Stimulated activated naive CD8-positive, alpha-beta T cell treated with anti-CD3 and anti-CD28 coated beads, Interleukin-15, amount 100 ng/mL, for 72 hours (primary cell): ENCODE results near the gene NOP9.

ENCODE experiments used
- ATAC-seq: fragments of 150-1000 bp; cut with Tn5 transposase; 2 replicates; pipeline ENCODE4 v1.10.0; 2021; ENCODE audit warnings: mild to moderate bottlenecking, moderate library complexity
- DNase-seq, 2 donors: peaks; one replicate each; pipeline ENCODE4 v3.0.0; 2021 to 2022
- H3K27ac Mint-ChIP-seq, 2 donors: one replicate each; pipeline ENCODE4 v1.8.0; 2022; ENCODE audit warnings: mild to moderate bottlenecking in 2 of 2, mixed read lengths in 2 of 2, moderate library complexity in 2 of 2
- H3K27me3 Mint-ChIP-seq: one replicate; pipeline ENCODE4 v1.8.0; 2022; ENCODE audit warnings: mixed read lengths
- H3K4me1 Mint-ChIP-seq: one replicate; pipeline ENCODE4 v1.8.0; 2022; ENCODE audit warnings: mild to moderate bottlenecking, mixed read lengths
- H3K4me3 Mint-ChIP-seq, 2 donors: one replicate each; pipeline ENCODE4 v1.8.0; 2022; ENCODE audit warnings: mild to moderate bottlenecking in 2 of 2, mixed read lengths in 2 of 2, moderate library complexity in 1 of 2
- H3K9me3 Mint-ChIP-seq, 2 donors: one replicate each; pipeline ENCODE4 v1.8.0; 2022; ENCODE audit warnings: mixed read lengths in 2 of 2

The NOP9 gene

GRCh38 chr14:24308342-24309124 lies 8.9 kb downstream of the NOP9 start:
- Mint-ChIP-seq H3K4me3 (no peak overlapping the region), H3K27ac (no peak overlapping the region), H3K27me3 (no peaks in the 10 kb centered on the region), H3K9me3 (no peaks in the 10 kb centered on the region), H3K4me1 (peaks cover 55% of the 10 kb centered on the region)
- ATAC-seq (no peak), DNase-seq (no peak)

- Mint-ChIP-seq H3K9me3 (no peaks in the 10 kb centered on the region), H3K27me3 (no peaks in the 10 kb centered on the region), H3K4me1 (peaks cover 67% of the 10 kb centered on the region), H3K4me3 (peak within 1 kb of the TSS; percentile 69 to 84), H3K27ac (peak within 1 kb of the TSS; percentile 3 to 73)
- DNase-seq (no peak), ATAC-seq (no peak)
Measured at GRCh38 chr14:24309538-24310264, 10.1 kb downstream of the NOP9 start, which contains the start of gene LTB4R2. LTB4R2 (plus strand) TSS chr14:24310140; CDS start chr14:24310665, 525 bp downstream.

GRCh38 chr14:24310265-24310645 lies 10.6 kb downstream of the NOP9 start:
- Mint-ChIP-seq H3K27ac (peak overlapping the region in 1 of 2 donors; percentile 68), H3K27me3 (no peaks in the 10 kb centered on the region), H3K4me3 (peak overlapping the region; percentile 69 to 84), H3K9me3 (no peaks in the 10 kb centered on the region), H3K4me1 (peaks cover 72% of the 10 kb centered on the region)
- DNase-seq (no peak), ATAC-seq (no peak)

- DNase-seq (peak; percentile 72 to 77), ATAC-seq (peak; percentile 88)
- peak within 1 kb of the TSS; percentile 55 to 81 for H3K27ac Mint-ChIP-seq
- no peaks in the 10 kb centered on the region for H3K9me3 Mint-ChIP-seq
- H3K4me1 Mint-ChIP-seq = peaks cover 79% of the 10 kb centered on the region
- H3K27me3 Mint-ChIP-seq = no peaks in the 10 kb centered on the region
- H3K4me3 Mint-ChIP-seq = peak within 1 kb of the TSS; percentile 69 to 84
Measured at GRCh38 chr14:24310646-24311604, 11.3 kb downstream of the NOP9 start, which contains the start of gene LTB4R. LTB4R (plus strand) TSS chr14:24311502; CDS start chr14:24315652, 4,150 bp downstream.

GRCh38 chr14:24311837-24312615 lies 12.4 kb downstream of the NOP9 start:
- DNase-seq (no peak), ATAC-seq (no peak)
- Mint-ChIP-seq H3K27me3 (no peaks in the 10 kb centered on the region), H3K27ac (peak overlapping the region; percentile 1 to 81), H3K4me3 (peak overlapping the region; percentile 69 to 84), H3K9me3 (no peaks in the 10 kb centered on the region), H3K4me1 (peaks cover 85% of the 10 kb centered on the region)

GRCh38 chr14:24312736-24313507 lies 13.3 kb downstream of the NOP9 start:
- Mint-ChIP-seq H3K4me3 (peak overlapping the region; percentile 69 to 84), H3K4me1 (peaks cover 85% of the 10 kb centered on the region), H3K27ac (peak overlapping the region in 1 of 2 donors; percentile 49), H3K27me3 (no peaks in the 10 kb centered on the region), H3K9me3 (no peaks in the 10 kb centered on the region)
- no peak for ATAC-seq
- peak in 1 of 2 donors; percentile 37 for DNase-seq

- H3K9me3 Mint-ChIP-seq = no peaks in the 10 kb centered on the region
- H3K4me3 Mint-ChIP-seq = peak overlapping the region; percentile 14 to 29
- ATAC-seq (no peak), DNase-seq (no peak)
- peak overlapping the region in 1 of 2 donors; percentile 73 for H3K27ac Mint-ChIP-seq
- H3K4me1 Mint-ChIP-seq = peaks cover 81% of the 10 kb centered on the region
- peaks cover 1% of the 10 kb centered on the region for H3K27me3 Mint-ChIP-seq
Measured at GRCh38 chr14:24313913-24314312, 14.3 kb downstream of the NOP9 start.

- Mint-ChIP-seq H3K9me3 (no peaks in the 10 kb centered on the region), H3K27me3 (peaks cover 8% of the 10 kb centered on the region), H3K4me1 (peaks cover 77% of the 10 kb centered on the region), H3K27ac (peak overlapping the region in 1 of 2 donors; percentile 4), H3K4me3 (no peak overlapping the region)
- no peak for DNase-seq
- no peak for ATAC-seq
Measured at GRCh38 chr14:24314377-24315193, 14.9 kb downstream of the NOP9 start.

- peaks cover 15% of the 10 kb centered on the region for H3K27me3 Mint-ChIP-seq
- no peak overlapping the region for H3K4me3 Mint-ChIP-seq
- no peaks in the 10 kb centered on the region for H3K9me3 Mint-ChIP-seq
- no peak overlapping the region for H3K27ac Mint-ChIP-seq
- no peak for ATAC-seq
- H3K4me1 Mint-ChIP-seq = peaks cover 69% of the 10 kb centered on the region
- no peak for DNase-seq
Measured at GRCh38 chr14:24315243-24315806, 15.7 kb downstream of the NOP9 start.

GRCh38 chr14:24315807-24316596 lies 16.4 kb downstream of the NOP9 start:
- H3K4me3 Mint-ChIP-seq = no peak overlapping the region
- peaks cover 17% of the 10 kb centered on the region for H3K27me3 Mint-ChIP-seq
- peaks cover 66% of the 10 kb centered on the region for H3K4me1 Mint-ChIP-seq
- H3K9me3 Mint-ChIP-seq = no peaks in the 10 kb centered on the region
- no peak overlapping the region for H3K27ac Mint-ChIP-seq
- DNase-seq (no peak), ATAC-seq (peak; percentile 16)

- no peak overlapping the region for H3K4me3 Mint-ChIP-seq
- no peaks in the 10 kb centered on the region for H3K9me3 Mint-ChIP-seq
- DNase-seq (no peak), ATAC-seq (no peak)
- H3K27ac Mint-ChIP-seq = no peak overlapping the region
- peaks cover 17% of the 10 kb centered on the region for H3K27me3 Mint-ChIP-seq
- peaks cover 61% of the 10 kb centered on the region for H3K4me1 Mint-ChIP-seq
Measured at GRCh38 chr14:24316597-24316950, 16.9 kb downstream of the NOP9 start.

- H3K4me1 Mint-ChIP-seq = peaks cover 53% of the 10 kb centered on the region
- DNase-seq = no peak
- ATAC-seq = no peak
- H3K27me3 Mint-ChIP-seq = peaks cover 17% of the 10 kb centered on the region
- no peaks in the 10 kb centered on the region for H3K9me3 Mint-ChIP-seq
- H3K27ac Mint-ChIP-seq = peak overlapping the region in 1 of 2 donors; percentile 52
- H3K4me3 Mint-ChIP-seq = no peak overlapping the region
Measured at GRCh38 chr14:24317141-24317928, 17.7 kb downstream of the NOP9 start.
